ENCODE results near the gene ERG28. TPM values are rescaled to one million over a fixed set of nuclear protein-coding genes. Genes with fewer than 3 reads are reported as not detected.
A peak's percentile ranks its signal among the peaks of the same experiment; 100 is the strongest.

Gene ERG28
- total and polyA plus RNA-seq, 2 of the 13 experiments (the other 11 are each of a cell fraction or from before 2014, with no cell fraction given), result 27.3 to 32.3 TPM

DNA sequence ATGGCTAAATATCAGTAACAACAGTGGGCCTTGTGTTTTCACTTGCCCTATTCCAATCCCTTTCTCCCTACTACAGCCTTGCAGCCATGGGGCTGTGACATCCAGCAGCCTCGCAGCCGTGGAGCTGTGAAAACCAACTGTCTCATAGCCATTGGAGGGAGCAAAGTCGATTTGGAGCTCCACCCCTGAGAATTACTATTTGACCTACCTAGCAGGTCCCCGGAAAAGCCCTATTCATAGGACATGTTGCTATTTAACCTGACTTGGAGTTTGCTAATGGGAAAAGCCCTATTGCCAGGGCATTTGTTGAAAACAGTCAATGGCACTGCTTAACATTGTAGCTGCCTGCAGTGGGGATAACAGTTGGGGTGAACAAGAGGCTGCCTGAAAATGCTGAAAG is 33.3 kb downstream of the ERG28 start (continued):
- TF ChIP-seq, protein P1, sequence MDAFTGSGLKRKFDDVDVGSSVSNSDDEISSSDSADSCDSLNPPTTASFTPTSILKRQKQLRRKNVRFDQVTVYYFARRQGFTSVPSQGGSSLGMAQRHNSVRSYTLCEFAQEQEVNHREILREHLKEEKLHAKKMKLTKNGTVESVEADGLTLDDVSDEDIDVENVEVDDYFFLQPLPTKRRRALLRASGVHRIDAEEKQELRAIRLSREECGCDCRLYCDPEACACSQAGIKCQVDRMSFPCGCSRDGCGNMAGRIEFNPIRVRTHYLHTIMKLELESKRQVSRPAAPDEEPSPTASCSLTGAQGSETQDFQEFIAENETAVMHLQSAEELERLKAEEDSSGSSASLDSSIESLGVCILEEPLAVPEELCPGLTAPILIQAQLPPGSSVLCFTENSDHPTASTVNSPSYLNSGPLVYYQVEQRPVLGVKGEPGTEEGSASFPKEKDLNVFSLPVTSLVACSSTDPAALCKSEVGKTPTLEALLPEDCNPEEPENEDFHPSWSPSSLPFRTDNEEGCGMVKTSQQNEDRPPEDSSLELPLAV (CRISPR knock-in tag; conservative IDR thresholded peaks at IDR 0.05; ENCODE audit: low read depth), result no peak
- TF ChIP-seq TEAD3 (CRISPR knock-in tag; optimal IDR thresholded peaks at IDR 0.05; ENCODE audit: borderline replicate concordance) (peak; percentile 30), MAZ (IDR thresholded peaks at IDR 0.05; ENCODE audit: borderline replicate concordance, low read depth, low read length) (no peak), MAZ (CRISPR knock-in tag; IDR thresholded peaks at IDR 0.05; ENCODE audit: low read depth) (no peak), KLF6 (CRISPR knock-in tag; IDR thresholded peaks at IDR 0.05) (no peak), U2AF2 (IDR thresholded peaks at IDR 0.05; ENCODE audit: low read depth, low read length) (no peak)

DNA sequence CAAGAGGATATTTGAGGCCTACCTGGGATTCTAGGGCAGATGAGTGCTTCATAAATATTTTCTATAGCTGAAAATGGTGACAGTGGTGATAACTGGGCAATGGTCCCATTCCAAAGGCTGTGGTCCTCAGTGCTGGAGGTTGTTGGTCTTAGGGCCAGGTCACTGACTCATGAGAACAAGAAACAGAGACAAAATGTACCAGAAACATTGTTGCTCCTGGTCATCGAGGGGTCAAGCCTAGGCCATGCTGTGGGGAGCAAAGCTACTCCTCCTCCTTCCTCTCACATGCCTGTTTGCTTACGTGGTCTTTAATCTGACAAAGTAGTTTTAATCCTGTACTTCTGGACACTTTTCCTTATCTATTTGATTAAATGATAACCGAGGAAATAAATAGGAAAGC is 33.8 kb downstream of the ERG28 start:
- H3K4me3 ChIP-seq (replicated peaks in 1 of 3; ENCODE audit: insufficient read depth in 1 of 3, low read depth in 2 of 3, low read length in 3 of 3), result no peak overlapping the region; a peak in 1 of 6 replicates
- H2AFZ ChIP-seq (ENCODE audit: low read length), result no peak overlapping the region
- ATAC-seq (peak; percentile 17; the same call in 2 of the 3 replicates), FAIRE-seq (no peak), DNase-seq (ENCODE audit: low spot score) (no peak)
- POLR2A ChIA-PET, result interaction anchor here (0.6 to 6.1 kb wide), 5 partner anchors 9 to 34 kb away, joined by 3 to 47 read pairs (median 3); partner anchors contain the start of genes ERG28 and TTLL5
- 31% methylated on average over 3 of the region's 3 CpGs for WGBS (ENCODE audit: low lambda C conversion rate)
- H3K4me2 ChIP-seq (ENCODE audit: low read depth, low read length), result peak overlapping the region; percentile 37; the same call in 1 of the 2 replicates
- no peaks in the 10 kb centered on the region; a peak in 1 of 5 replicates for H3K36me3 ChIP-seq (replicated peaks in 1 of 2; ENCODE audit: control insufficient read depth in 1 of 2, insufficient read depth in 2 of 2, low read length in 2 of 2)
- H3K9ac ChIP-seq (ENCODE audit: insufficient read depth, low read depth, low read length), result no peak overlapping the region
- in situ Hi-C loops (cut with HindIII; ENCODE audit: extremely low pct_ligation_motif_present, low pct_unique_long_range_greater_than_20kb) (no loop called here), intact Hi-C loops (cut with micrococcal nuclease; ENCODE audit: unreplicated experiment) (loop anchor here (2.0 kb wide), 1 partner anchor 22 kb away; no protein-coding TSS in a partner anchor)
- peak overlapping the region; percentile 48 for H3K27ac ChIP-seq (ENCODE audit: extremely low read length, insufficient read depth, low read length)
- CTCF ChIA-PET (ENCODE audit: low intra/inter-chr PET ratio, low total read pairs), result no interaction called here
- H3K9me3 ChIP-seq (ENCODE audit: low read length), result no peaks in the 10 kb centered on the region
- H4K20me1 ChIP-seq (ENCODE audit: insufficient read depth, low read length), result no peaks in the 10 kb centered on the region
- no peaks in the 10 kb centered on the region for H3K79me2 ChIP-seq (ENCODE audit: insufficient read depth, low read length)
- BruUV-seq (replicated peaks), result no TSS peak
- H3K27me3 ChIP-seq (ENCODE audit: control insufficient read depth in 1 of 2, insufficient read depth in 2 of 2, low read length in 2 of 2), result no peaks in the 10 kb centered on the region
- peaks cover 69% of the 10 kb centered on the region for H3K4me1 ChIP-seq (ENCODE audit: insufficient read depth, low read length)
- TF ChIP-seq SPEN (CRISPR knock-in tag; IDR thresholded peaks at IDR 0.05; ENCODE audit: low read depth) (no peak), PAX8 (CRISPR knock-in tag; IDR thresholded peaks at IDR 0.05; ENCODE audit: borderline replicate concordance) (no peak), XBP1 (CRISPR knock-in tag; IDR thresholded peaks at IDR 0.05) (no peak), HOXD1 (CRISPR knock-in tag; IDR thresholded peaks at IDR 0.05) (no peak), RXRA (CRISPR knock-in tag; IDR thresholded peaks at IDR 0.05) (peak; percentile 9; the same call in 1 of the 2 replicates), BRCA1 (CRISPR knock-in tag; IDR thresholded peaks at IDR 0.05) (no peak), ZNF652 (CRISPR knock-in tag; IDR thresholded peaks at IDR 0.05; ENCODE audit: borderline replicate concordance, low read depth) (0 out of 2 replicates have a peak, but pooled peaks have one; percentile 19), RFX5 (IDR thresholded peaks at IDR 0.05; ENCODE audit: low read depth, low read length) (no peak), SMARCC2 (IDR thresholded peaks at IDR 0.05) (no peak)
- TF ChIP-seq, protein P2, sequence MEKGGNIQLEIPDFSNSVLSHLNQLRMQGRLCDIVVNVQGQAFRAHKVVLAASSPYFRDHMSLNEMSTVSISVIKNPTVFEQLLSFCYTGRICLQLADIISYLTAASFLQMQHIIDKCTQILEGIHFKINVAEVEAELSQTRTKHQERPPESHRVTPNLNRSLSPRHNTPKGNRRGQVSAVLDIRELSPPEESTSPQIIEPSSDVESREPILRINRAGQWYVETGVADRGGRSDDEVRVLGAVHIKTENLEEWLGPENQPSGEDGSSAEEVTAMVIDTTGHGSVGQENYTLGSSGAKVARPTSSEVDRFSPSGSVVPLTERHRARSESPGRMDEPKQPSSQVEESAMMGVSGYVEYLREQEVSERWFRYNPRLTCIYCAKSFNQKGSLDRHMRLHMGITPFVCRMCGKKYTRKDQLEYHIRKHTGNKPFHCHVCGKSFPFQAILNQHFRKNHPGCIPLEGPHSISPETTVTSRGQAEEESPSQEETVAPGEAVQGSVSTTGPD (CRISPR knock-in tag; IDR thresholded peaks at IDR 0.05), result no peak

All from HepG2 (cell line).